EL (cell line): ENCODE results near the gene NPPC.
A peak's percentile ranks its signal among the peaks of the same experiment; 100 is the strongest.
"Not testable (repeated sequence)": the region's sequence is repeated elsewhere in the genome, so short reads cannot be mapped to it uniquely, and the experiment has no call there.

ENCODE experiments used
- DNase-seq: peaks from one replicate; pipeline ENCODE4 v3.0.0-alpha.2; 2016

Gene NPPC

GRCh38 chr2:231919341-231920035 lies 6.7 kb downstream of the NPPC start:
- no peak for DNase-seq

- no peak for DNase-seq
Observed at GRCh38 chr2:231918501-231919330, 7.5 kb downstream of the NPPC start.

GRCh38 chr2:231917280-231918066 lies 8.7 kb downstream of the NPPC start:
- DNase-seq = no peak

GRCh38 chr2:231914077-231914690 lies 12.0 kb downstream of the NPPC start:
- no peak for DNase-seq

GRCh38 chr2:231911381-231911780 lies 14.8 kb downstream of the NPPC start:
- DNase-seq = no peak

GRCh38 chr2:231910771-231911170 lies 15.4 kb downstream of the NPPC start:
- DNase-seq = no peak

- not testable (repeated sequence) for DNase-seq
Observed at GRCh38 chr2:231910161-231910560, 16.0 kb downstream of the NPPC start.

- no peak for DNase-seq
Observed at GRCh38 chr2:231909631-231910030, 16.6 kb downstream of the NPPC start.

- DNase-seq = no peak
Observed at GRCh38 chr2:231908584-231908983, 17.6 kb downstream of the NPPC start.

- DNase-seq = no peak
Observed at GRCh38 chr2:231907765-231908164, 18.4 kb downstream of the NPPC start.

- DNase-seq = no peak
Observed at GRCh38 chr2:231905026-231905425, 21.2 kb downstream of the NPPC start.

GRCh38 chr2:231904161-231904611 lies 22.0 kb downstream of the NPPC start:
- DNase-seq = no peak

- DNase-seq = no peak
Observed at GRCh38 chr2:231902598-231902997, 23.6 kb downstream of the NPPC start.

GRCh38 chr2:231900972-231901371 lies 25.2 kb downstream of the NPPC start:
- no peak for DNase-seq

GRCh38 chr2:231900486-231900942 lies 25.7 kb downstream of the NPPC start:
- DNase-seq = peak; percentile 71

- no peak for DNase-seq
Observed at GRCh38 chr2:231894566-231895380, 31.4 kb downstream of the NPPC start.

GRCh38 chr2:231891514-231891905 lies 34.7 kb downstream of the NPPC start:
- DNase-seq = no peak

GRCh38 chr2:231890896-231891513 lies 35.2 kb downstream of the NPPC start:
- DNase-seq = no peak

- DNase-seq = no peak
Observed at GRCh38 chr2:231887756-231888155, 38.4 kb downstream of the NPPC start.

- DNase-seq = no peak
Observed at GRCh38 chr2:231886071-231886681, 40.0 kb downstream of the NPPC start.
